ENCODE results near the gene STK24.
"Not testable (repeated sequence)": the region's sequence is repeated elsewhere in the genome, so short reads cannot be mapped to it uniquely, and the experiment has no call there.

- TF ChIP-seq CTCF (IDR thresholded peaks at IDR 0.05; ENCODE audit: low read depth, low read length, poor library complexity, severe bottlenecking); EZH2phosphoT487 (IDR thresholded peaks at IDR 0.05; ENCODE audit: borderline replicate concordance, low read length): not testable (repeated sequence)
Observed at GRCh38 chr13:98589516-98589915, 12.6 kb upstream of the STK24 start.
